Hepatocyte (in vitro differentiated cells): Measurements from ENCODE around the gene JMJD1C. TPM values are rescaled to one million over a fixed set of nuclear protein-coding genes. Genes with fewer than 3 reads are reported as not detected.

Experiments
- DNase-seq: peaks from one replicate; pipeline ENCODE4 v3.0.0-alpha.2; 2016; ENCODE audit warnings: low spot score
- H2AFZ ChIP-seq: fragments of 200-600 bp; sonication (generic); 2 replicates; pipeline ENCODE4 v1.6.0; 2016; ENCODE audit warnings: antibody characterized with exemption, mild to moderate bottlenecking
- H3K27ac ChIP-seq: fragments of 200-600 bp; sonication (generic); 2 replicates; pipeline ENCODE4 v1.5.1; 2016; ENCODE audit warnings: mild to moderate bottlenecking
- H3K27me3 ChIP-seq: fragments of 200-600 bp; sonication (generic); 2 replicates; pipeline ENCODE4 v1.6.1; 2016
- H3K36me3 ChIP-seq: fragments of 200-600 bp; sonication (generic); replicated peaks from 2 replicates; pipeline ENCODE4 v1.5.1; 2016; ENCODE audit warnings: low read depth; ENCODE audit not compliant: insufficient read depth
- H3K4me1 ChIP-seq: fragments of 200-600 bp; sonication (generic); 2 replicates; pipeline ENCODE4 v1.5.1; 2016; ENCODE audit warnings: mild to moderate bottlenecking, moderate library complexity; ENCODE audit not compliant: insufficient read depth
- H3K4me2 ChIP-seq: fragments of 200-600 bp; sonication (generic); 2 replicates; pipeline ENCODE4 v1.6.0; 2016
- H3K4me3 ChIP-seq: fragments of 200-600 bp; sonication (generic); 2 replicates; pipeline ENCODE4 v1.5.1; 2016; ENCODE audit warnings: mild to moderate bottlenecking
- H3K79me2 ChIP-seq: fragments of 200-600 bp; sonication (generic); 2 replicates; pipeline ENCODE4 v1.6.0; 2017; ENCODE audit warnings: mild to moderate bottlenecking
- H3K9me2 ChIP-seq: fragments of 200-600 bp; sonication (generic); replicated peaks from 2 replicates; pipeline ENCODE4 v1.6.0; 2017; ENCODE audit warnings: mild to moderate bottlenecking; ENCODE audit not compliant: insufficient read depth
- H3K9me3 ChIP-seq: fragments of 200-600 bp; sonication (generic); 2 replicates; pipeline ENCODE4 v1.5.1; 2016; ENCODE audit warnings: low read depth, mild to moderate bottlenecking
- H4K20me1 ChIP-seq: fragments of 200-600 bp; sonication (generic); 2 replicates; pipeline ENCODE4 v1.6.0; 2016; ENCODE audit warnings: mild to moderate bottlenecking; ENCODE audit not compliant: insufficient read depth, poor library complexity, severe bottlenecking
- CTCF ChIP-seq: fragments of 200-600 bp; sonication (generic); IDR thresholded peaks from 2 replicates; pipeline ENCODE4 v1.5.1; 2016; ENCODE audit warnings: antibody characterized with exemption, mild to moderate bottlenecking; ENCODE audit not compliant: poor library complexity
- EZH2 ChIP-seq: fragments of 200-600 bp; sonication (generic); IDR thresholded peaks from 2 replicates; pipeline ENCODE4 v1.6.1; 2016; ENCODE audit warnings: antibody characterized with exemption, mild to moderate bottlenecking, borderline replicate concordance
- EZH2phosphoT487 ChIP-seq: fragments of 200-600 bp; sonication (generic); IDR thresholded peaks from one replicate; pipeline ENCODE4 v1.6.1; 2018; ENCODE audit warnings: antibody characterized with exemption, mild to moderate bottlenecking, low read depth, moderate library complexity; ENCODE audit not compliant: unreplicated experiment, severe bottlenecking
- WGBS: methylation state at CpG from one replicate; pipeline ENCODE4 v1.1.6; 2016; ENCODE audit warnings: low lambda C conversion rate; ENCODE audit errors: missing lambda C conversion rate; 5-methylcytosine and 5-hydroxymethylcytosine counted together
- polyA plus RNA-seq: library from polyadenylated mRNA; unstranded; fragments of >200 nt; fragmentation: Nextera tagmentation; extraction: Ambion mirVana; gene quantifications from 2 replicates; pipeline ENCODE4 v1.2.1, GENCODE V29; 2016
- total RNA-seq: library from RNA; depleted of rRNA; stranded (reverse); fragments of >200 nt; gene quantifications from 2 replicates; pipeline ENCODE4 v1.2.3, GENCODE V29; 2014

Gene JMJD1C
- total and polyA plus RNA-seq, 2 experiments from 2014 or later = 43.2 to 177 TPM

GRCh38 chr10:63323701-63324494, 141.9 kb downstream of the JMJD1C start:
- Histone ChIP-seq H2AFZ (no peak overlapping the region), H3K4me1 (no peaks in the 10 kb centered on the region), H3K9me3 (no peaks in the 10 kb centered on the region), H3K27ac (no peak overlapping the region), H3K79me2 (peaks cover 67% of the 10 kb centered on the region), H3K4me3 (no peak overlapping the region), H4K20me1 (peaks cover 6% of the 10 kb centered on the region), H3K36me3 (no peaks in the 10 kb centered on the region), H3K9me2 (no peaks in the 10 kb centered on the region), H3K4me2 (no peak overlapping the region), H3K27me3 (no peaks in the 10 kb centered on the region)
- TF ChIP-seq CTCF = no peak
- TF ChIP-seq EZH2 = no peak
- TF ChIP-seq EZH2phosphoT487 = no peak
- no peak for DNase-seq
- WGBS = 93% methylated on average over 6 of the region's 6 CpGs

- Histone ChIP-seq H3K27me3 (no peaks in the 10 kb centered on the region), H3K4me1 (no peaks in the 10 kb centered on the region), H3K9me3 (no peaks in the 10 kb centered on the region), H3K9me2 (no peaks in the 10 kb centered on the region), H2AFZ (no peak overlapping the region), H4K20me1 (peaks cover 6% of the 10 kb centered on the region), H3K36me3 (no peaks in the 10 kb centered on the region), H3K27ac (no peak overlapping the region), H3K4me3 (no peak overlapping the region), H3K79me2 (peaks cover 63% of the 10 kb centered on the region), H3K4me2 (no peak overlapping the region)
- 34% methylated on average over 1 of the region's 1 CpG for WGBS
- no peak for DNase-seq
- TF ChIP-seq CTCF = no peak
- TF ChIP-seq EZH2 = no peak
- no peak for TF ChIP-seq EZH2phosphoT487
Measured at GRCh38 chr10:63320683-63321082, 145.1 kb downstream of the JMJD1C start.

GRCh38 chr10:63319231-63319630, 146.5 kb downstream of the JMJD1C start:
- no peaks in the 10 kb centered on the region for H3K9me3 ChIP-seq
- TF ChIP-seq EZH2phosphoT487 (no peak), CTCF (no peak), EZH2 (no peak)
- no peaks in the 10 kb centered on the region for H3K9me2 ChIP-seq
- 93% methylated on average over 2 of the region's 3 CpGs for WGBS
- H4K20me1 ChIP-seq = peaks cover 6% of the 10 kb centered on the region
- peaks cover 60% of the 10 kb centered on the region for H3K79me2 ChIP-seq
- H3K4me2 ChIP-seq = no peak overlapping the region
- H3K27ac ChIP-seq = no peak overlapping the region
- H2AFZ ChIP-seq = no peak overlapping the region
- no peak for DNase-seq
- H3K36me3 ChIP-seq = no peaks in the 10 kb centered on the region
- no peaks in the 10 kb centered on the region for H3K27me3 ChIP-seq
- no peak overlapping the region for H3K4me3 ChIP-seq
- H3K4me1 ChIP-seq = no peaks in the 10 kb centered on the region
